GM12878 (cell line): ENCODE results near the gene EXOC4.

Experiments used
- CTCF ChIP-seq, 3 experiments: IDR thresholded peaks in 2 of 3; conservative IDR thresholded peaks in 1 of 3; 2 replicates each; pipeline ENCODE4 v1.5.1; 2011; ENCODE audit warnings: low read depth in 3 of 3, low read length in 3 of 3, mild to moderate bottlenecking in 3 of 3, control low read depth in 2 of 3, moderate library complexity in 2 of 3, inconsistent platforms in 1 of 3, mixed read lengths in 1 of 3; ENCODE audit not compliant: control insufficient read depth in 2 of 3, insufficient read depth in 1 of 3; ENCODE audit errors: extremely low read depth in 1 of 3
- NRF1 ChIP-seq: conservative IDR thresholded peaks from 2 replicates; pipeline ENCODE4 v1.6.1; 2011; ENCODE audit warnings: mild to moderate bottlenecking, low read depth, low read length, improper control_type of control experiment
- POLR2A ChIP-seq: IDR thresholded peaks from 2 replicates; pipeline ENCODE4 v1.6.1; 2011; ENCODE audit warnings: low read depth, mild to moderate bottlenecking, low read length
- POLR2AphosphoS5 ChIP-seq: IDR thresholded peaks from 2 replicates; pipeline ENCODE4 v1.6.1; 2011; ENCODE audit warnings: mild to moderate bottlenecking, low read length, inconsistent platforms
- REST ChIP-seq: IDR thresholded peaks from 2 replicates; pipeline ENCODE4 v1.6.1; 2012; ENCODE audit warnings: mild to moderate bottlenecking, low read depth, low read length

GRCh38 chr7:133545618-133546017 is 292.7 kb downstream of the EXOC4 start:
- no peak for TF ChIP-seq CTCF (IDR thresholded peaks at IDR 0.05 in 2 of 3, conservative IDR thresholded peaks at IDR 0.05 in 1 of 3; ENCODE audit: control insufficient read depth in 2 of 3, extremely low read depth in 1 of 3, insufficient read depth in 1 of 3, low read depth in 3 of 3, low read length in 3 of 3)
- TF ChIP-seq REST, result no peak
- no peak for TF ChIP-seq POLR2AphosphoS5
- TF ChIP-seq NRF1, result no peak
- no peak for TF ChIP-seq POLR2A
